ENCODE results near the gene DAPP1.
"Not testable (repeated sequence)": the region's sequence is repeated elsewhere in the genome, so short reads cannot be mapped to it uniquely, and the experiment has no call there.

DAPP1 gene

DNA sequence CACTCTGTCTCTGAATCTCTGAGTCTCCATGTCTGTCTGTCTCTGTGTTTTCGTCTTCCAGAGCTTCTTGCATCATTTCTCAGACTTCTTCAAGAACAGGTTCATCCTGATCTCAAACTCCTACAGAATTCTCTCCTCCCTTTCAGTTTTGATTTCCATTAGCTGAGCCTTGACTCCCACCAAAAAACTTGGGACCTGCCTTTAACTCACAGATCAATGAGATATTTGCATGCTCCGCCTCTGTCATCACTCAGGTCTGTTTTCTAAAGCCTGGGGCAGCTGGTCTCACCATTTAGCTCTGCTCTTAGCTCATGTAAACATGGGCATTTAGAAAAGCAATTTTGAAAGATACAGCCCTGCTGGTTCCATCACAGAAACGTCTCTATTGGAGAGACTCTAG, 8.6 kb downstream of the DAPP1 start:
- no peak for DNase-seq

DNA sequence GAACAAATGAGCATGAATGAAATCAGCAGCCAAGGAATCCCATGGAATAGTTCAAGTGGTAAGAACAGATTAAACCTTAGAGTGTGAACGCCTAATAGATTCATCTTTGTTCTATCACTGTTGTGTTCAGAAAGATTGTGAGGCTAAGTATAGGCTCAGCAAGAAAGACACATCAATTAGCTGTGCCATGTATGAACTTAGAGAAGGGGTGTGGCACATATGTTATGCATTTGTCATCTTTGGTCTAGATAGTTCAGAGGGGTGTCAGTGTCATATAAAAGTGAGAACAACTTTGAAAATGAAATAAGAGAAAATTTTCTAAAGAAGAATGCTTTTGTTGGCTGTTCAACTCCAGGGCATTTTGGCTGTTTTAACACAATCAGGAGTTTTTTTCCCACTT, 9.4 kb downstream of the DAPP1 start:
- no peak for DNase-seq

- DNase-seq = no peak
These were observed 10.8 kb downstream of the DAPP1 start for GRCh38 chr4:99827454-99827853.

DNA sequence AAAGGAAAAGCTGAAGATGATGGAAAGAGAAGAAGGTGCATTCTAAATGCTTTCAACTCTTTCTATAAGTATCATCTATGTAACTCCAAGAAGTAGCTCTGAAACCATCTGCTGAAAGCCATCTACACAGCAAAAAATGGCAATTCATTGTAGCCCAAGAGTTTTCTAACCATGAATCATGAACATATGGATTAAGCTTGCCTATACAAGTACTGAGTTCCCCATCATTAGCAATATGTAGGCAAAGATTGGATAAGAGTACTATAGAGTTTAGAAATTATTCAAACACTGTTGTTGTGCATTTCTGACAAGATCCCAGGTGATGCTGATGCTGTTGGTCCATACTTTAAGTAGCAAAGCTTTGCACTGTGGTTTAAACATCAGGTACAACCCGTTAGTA, 11.2 kb downstream of the DAPP1 start:
- no peak for DNase-seq

DNA sequence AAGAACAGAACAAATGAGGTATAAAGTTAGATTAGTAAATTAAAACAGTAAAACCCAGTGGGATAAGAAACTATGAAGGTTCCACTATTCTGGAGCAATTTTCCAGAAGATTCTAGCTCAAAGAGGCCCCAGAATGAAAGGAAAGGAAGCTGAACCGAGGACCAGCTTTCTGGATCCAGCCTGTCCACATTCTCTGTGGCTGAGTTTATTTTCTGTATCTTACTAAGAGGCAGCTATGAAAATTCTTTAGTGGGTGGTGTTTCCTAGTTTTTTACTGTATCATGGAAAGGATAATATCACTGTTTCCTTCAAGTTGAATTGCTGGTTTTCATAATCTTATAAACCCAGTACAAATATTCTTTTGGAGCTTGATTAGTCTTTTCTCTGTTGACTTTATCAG, 11.8 kb downstream of the DAPP1 start:
- DNase-seq = no peak

DNA sequence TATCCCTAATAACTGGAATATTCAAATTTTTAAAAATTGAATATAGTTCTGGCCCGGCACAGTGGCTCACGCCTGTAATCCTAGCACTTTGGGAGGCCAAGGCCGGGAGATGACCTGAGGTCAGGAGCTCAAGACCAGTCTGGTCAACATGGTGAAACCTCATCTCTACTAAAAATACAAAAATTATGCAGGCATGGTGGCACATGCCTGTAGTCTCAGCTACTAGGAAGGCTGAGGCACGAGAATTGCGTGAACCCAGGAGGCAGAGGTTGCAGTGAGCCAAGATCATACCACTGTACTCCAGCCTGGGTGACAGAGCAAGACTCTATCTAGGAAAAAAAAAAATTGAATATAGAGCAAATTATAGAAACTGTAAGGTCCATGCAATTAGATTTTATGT, 13.4 kb downstream of the DAPP1 start:
- not testable (repeated sequence) for DNase-seq

- DNase-seq = no peak
These were observed 15.7 kb downstream of the DAPP1 start for GRCh38 chr4:99832321-99832720.

- DNase-seq = no peak
These were observed 16.1 kb downstream of the DAPP1 start for GRCh38 chr4:99832758-99833157.

DNA sequence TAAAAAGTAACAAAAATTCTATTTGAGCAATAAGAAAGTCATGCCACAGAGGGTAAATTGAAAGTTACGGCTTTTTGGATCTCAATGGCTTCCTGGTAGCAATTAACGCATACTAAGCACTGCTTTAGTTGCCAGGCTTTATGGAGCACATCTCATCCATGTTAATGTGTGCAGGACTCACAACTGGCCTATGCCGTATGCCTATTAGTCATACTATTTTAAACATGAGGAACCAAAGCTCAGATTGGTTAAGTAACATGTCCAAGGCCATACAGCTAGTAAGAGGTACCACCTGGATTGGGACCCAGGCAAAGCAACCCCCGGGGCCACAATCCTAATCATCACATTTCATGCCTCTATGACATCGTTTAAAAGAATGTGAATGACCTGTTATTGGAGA, 17.1 kb downstream of the DAPP1 start:
- DNase-seq = no peak

DNA sequence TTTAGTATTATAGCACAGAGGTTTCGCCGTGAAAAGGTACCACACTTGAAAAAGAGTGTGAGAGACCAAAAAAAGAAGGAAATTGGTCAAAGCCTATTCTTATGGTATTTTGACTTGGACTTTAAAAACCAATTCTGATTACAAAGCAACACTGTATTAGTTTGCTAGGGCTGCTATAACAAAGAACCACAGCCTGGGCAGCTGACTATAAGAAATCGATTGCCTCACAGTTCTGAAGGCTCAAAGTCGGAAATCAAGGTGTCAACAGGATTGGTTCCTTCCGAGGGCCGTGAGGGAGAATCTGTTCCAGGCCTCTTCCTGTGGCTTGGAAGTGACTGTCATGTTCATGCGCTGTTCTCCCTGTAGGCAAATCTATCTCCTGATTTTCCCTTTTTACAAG, 17.9 kb downstream of the DAPP1 start:
- DNase-seq = no peak

DNA sequence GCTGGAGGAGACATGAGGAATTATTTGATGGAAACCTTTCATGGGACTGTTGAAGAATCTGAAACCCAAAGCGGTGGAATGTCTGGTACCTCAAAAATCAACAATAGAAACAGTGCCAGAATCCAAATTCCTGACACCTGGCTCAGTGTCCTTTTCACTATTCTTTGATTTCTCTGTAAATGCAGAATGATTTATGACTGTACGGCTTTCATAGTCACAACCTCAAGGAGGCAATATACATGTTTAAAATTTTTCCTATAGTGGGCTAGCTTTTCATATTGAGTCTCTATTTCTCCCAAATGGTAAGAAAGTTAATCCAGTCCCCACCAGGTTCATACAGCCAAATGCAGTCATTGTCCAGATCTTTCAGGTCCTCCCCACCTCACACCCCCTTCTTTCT, 19.3 kb downstream of the DAPP1 start:
- no peak for DNase-seq

DNA sequence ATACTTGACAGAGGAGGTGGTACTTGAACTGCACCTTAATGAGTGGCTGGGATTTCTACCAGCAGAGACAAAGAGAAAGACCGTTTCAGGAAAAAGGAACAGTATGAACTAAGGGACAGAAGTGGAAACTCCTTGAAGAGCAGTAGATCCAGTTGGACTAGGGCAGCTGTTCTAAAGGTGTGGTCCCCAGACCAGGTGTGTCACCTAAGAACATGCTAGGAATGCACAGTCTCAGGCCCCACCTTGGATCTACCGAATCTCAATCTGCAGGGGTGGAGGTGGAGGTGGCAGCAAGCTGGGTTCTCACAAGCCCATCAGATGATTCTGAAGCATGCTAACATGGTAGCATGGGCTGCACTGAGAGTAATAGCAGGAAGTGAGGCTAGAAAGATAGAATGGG, 22.3 kb downstream of the DAPP1 start:
- DNase-seq = no peak

DNA sequence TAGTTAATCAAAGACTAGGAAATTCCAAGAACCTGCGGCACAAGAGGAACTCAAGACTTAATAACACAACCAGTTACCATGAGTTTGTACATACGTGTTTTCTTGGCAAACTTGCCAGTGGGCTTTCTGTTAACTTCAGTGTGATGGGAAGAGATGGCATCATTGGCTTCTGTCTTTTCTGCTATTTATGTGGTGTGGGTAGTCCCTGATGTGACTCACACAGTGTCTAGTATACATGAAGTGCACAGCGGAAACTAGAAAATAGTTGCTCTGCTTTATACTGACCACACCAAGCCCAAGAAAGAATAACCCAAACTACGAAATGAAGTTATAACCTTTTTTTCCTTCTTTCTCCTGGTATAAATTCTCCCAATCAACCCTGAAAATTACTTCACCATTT, 24.5 kb downstream of the DAPP1 start:
- DNase-seq = no peak

DNA sequence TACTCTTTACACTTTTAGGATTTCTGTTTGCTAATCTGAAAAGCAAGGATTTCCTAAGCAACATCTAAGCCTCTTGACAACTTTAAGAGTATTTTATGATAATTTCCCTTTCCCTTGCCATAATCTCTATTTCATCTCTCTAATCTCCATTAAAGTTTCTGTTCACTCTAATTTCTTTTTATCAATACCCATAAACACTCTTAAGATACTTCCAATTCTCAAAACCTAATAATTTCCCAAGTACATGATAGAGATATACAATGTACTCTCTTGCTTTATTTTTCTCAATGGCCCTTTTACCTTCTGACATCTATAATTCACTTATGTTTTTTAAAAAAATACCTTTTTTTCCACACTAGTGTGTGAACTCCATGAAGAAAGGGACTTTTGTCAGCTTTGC, 26.8 kb downstream of the DAPP1 start:
- DNase-seq = no peak

- no peak for DNase-seq
These were observed 27.4 kb downstream of the DAPP1 start for GRCh38 chr4:99844048-99844447.

DNA sequence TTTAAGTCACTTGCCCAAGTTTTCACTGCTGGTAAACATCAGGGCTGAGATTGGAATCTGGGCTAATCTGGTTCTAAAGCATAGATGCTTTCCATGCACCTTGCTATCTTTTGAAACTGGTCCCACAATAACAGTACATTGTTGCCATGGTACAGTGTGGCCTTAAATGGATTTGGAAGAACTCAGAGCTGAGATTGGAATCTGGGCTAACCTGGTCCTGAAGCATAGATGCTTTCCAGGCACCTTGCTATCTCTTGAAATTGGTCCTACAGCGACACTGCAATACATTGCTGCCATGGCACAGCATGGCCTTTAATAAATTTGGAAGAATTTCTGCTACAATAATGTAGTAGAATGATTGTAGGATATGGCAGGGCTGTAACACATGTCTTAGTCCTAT, 28.6 kb downstream of the DAPP1 start:
- DNase-seq = no peak

DNA sequence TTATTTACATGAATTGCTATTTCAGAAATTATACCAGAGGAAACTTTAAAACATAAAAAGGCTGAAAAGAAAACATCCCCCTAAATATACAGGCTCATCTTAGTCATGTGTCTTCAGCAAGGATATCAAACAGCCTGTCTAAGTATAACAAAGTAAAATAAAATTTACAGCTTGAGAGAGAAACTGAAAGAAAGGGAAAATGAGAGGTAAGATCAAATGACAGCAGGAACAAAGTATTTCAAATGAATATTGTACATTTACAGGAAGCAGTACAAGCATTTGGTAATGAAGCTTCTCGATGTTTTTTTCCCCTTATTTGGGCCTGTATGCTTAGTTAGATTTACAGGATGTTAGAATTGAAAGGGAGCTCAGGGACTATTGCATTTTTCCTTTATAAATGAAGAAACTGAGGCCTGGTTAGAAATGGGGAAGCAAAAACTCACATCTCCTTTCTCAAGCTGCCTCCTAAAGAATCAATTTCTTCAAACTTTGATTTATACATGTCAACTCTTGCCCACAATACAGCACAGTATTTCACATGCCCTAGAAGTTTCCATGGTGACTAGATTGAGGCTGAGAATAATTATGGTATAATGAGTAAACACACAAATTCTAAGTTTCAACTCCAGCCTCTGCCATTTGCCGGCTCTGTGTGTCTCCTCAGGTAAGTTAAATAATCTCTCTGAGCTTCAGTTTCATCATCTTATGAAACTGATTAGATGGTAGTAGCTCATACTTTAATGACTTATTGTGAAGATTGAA, 29.3 kb downstream of the DAPP1 start:
- no peak for DNase-seq

DNA sequence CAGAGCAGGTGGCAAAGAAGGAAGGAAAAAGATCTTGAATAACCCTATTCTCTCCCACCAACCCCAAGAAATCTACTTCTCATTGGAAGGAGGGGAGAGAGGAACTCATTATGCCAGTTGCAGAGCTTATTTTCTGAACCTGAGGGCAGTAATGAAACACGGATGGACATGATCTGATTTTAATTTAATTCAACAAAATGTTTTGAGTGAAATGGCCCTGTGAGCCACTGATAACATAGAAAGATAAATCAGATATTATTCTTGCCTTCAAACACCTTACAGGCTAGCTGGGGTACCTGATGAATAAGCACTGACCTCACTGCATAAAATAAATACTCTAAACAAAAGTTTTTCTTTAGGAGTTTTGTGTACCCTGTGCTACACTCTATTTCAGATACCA, 30.3 kb downstream of the DAPP1 start:
- no peak for DNase-seq

GRCh38 chr4:99847362-99847976, 30.8 kb downstream of the DAPP1 start:
- peak; percentile 50 to 52 for DNase-seq

GRCh38 chr4:99848591-99849001, 32.0 kb downstream of the DAPP1 start:
- peak; percentile 63 to 64 for DNase-seq

- peak; percentile 56 to 57 for DNase-seq
These were observed 35.6 kb downstream of the DAPP1 start for GRCh38 chr4:99852199-99852749.

GRCh38 chr4:99853190-99853589, 36.6 kb downstream of the DAPP1 start:
- no peak for DNase-seq

GRCh38 chr4:99853999-99854398, 37.4 kb downstream of the DAPP1 start:
- DNase-seq = no peak

DNA sequence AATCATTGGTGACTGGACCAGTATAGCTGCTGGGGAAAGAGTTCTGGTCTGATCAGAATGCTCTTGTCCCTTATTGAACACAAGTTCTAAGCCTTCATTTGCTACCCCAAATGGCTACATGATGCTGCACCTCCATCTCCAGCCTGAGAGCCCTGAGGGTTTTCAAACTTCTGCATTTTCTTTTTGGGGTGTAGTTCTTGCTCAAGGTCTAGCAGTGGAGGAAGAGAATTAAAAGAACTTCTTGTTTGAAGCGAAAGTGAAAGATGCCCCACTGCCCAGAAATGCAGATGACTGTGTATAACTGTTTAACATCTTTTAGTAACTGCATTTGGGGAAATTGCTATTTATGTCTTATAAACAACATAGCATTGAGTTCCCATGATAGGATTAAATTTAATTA, 39.1 kb downstream of the DAPP1 start:
- DNase-seq = no peak

GRCh38 chr4:99856166-99856565, 39.5 kb downstream of the DAPP1 start:
- no peak for DNase-seq

Measured in activated T-cell treated with anti-CD3 and anti-CD28 coated beads, Interleukin-2, amount 50 U/mL, for 48 hours (primary cell).